ENCODE results near the gene GPC2.

- TF ChIP-seq CTCF (IDR thresholded peaks at IDR 0.05) (no peak), POLR2A (IDR thresholded peaks at IDR 0.05) (no peak)
Observed at GRCh38 chr7:100157069-100157333, 20.2 kb downstream of the GPC2 start.
